ENCODE results near the gene PLXNA4.

DNA sequence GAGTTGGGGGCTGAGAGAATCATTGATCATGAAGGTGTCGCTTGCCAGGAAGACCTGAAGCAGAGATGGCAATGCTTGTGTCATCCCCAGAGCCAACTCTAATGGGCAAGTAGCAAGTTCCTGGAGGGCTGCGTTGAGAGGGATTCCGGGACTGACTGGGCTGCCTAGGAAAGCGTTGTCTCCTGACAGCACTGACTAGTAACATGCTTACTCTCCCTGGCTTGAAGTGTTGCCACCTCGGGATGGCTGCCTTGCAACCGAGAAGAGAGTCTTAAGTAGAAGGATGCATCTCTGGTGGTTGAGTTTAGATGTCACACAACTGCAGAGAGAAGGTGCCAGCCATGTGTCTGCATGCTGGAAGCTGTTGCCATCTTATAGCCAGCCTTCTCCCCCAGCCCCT, 453.4 kb downstream of the PLXNA4 start:
- TF ChIP-seq, protein P1, sequence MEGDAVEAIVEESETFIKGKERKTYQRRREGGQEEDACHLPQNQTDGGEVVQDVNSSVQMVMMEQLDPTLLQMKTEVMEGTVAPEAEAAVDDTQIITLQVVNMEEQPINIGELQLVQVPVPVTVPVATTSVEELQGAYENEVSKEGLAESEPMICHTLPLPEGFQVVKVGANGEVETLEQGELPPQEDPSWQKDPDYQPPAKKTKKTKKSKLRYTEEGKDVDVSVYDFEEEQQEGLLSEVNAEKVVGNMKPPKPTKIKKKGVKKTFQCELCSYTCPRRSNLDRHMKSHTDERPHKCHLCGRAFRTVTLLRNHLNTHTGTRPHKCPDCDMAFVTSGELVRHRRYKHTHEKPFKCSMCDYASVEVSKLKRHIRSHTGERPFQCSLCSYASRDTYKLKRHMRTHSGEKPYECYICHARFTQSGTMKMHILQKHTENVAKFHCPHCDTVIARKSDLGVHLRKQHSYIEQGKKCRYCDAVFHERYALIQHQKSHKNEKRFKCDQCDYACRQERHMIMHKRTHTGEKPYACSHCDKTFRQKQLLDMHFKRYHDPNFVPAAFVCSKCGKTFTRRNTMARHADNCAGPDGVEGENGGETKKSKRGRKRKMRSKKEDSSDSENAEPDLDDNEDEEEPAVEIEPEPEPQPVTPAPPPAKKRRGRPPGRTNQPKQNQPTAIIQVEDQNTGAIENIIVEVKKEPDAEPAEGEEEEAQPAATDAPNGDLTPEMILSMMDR (IDR thresholded peaks at IDR 0.05) = no peak
- TF ChIP-seq POLR2A (IDR thresholded peaks at IDR 0.05) = no peak

Data from lower leg skin (tissue), 3 donors.